Parathyroid adenoma (tissue), 2 donors: ENCODE measurements around the gene RBM15B.
"Not testable (repeated sequence)": the region's sequence is repeated elsewhere in the genome, so short reads cannot be mapped to it uniquely, and the experiment has no call there.

Source experiments
- H2AFZ ChIP-seq: fragments of 300-600 bp; sonication (generic); one replicate; pipeline ENCODE4 v1.7.0; 2017; ENCODE audit warnings: antibody characterized with exemption, mild to moderate bottlenecking
- H3K27ac ChIP-seq: fragments of 300-600 bp; sonication (generic); one replicate; pipeline ENCODE4 v1.7.0; 2017
- H3K27me3 ChIP-seq: fragments of 300-600 bp; sonication (generic); one replicate; pipeline ENCODE4 v1.7.0; 2017; ENCODE audit warnings: low read length; ENCODE audit not compliant: control insufficient read depth, insufficient read depth
- H3K36me3 ChIP-seq: fragments of 300-600 bp; sonication (generic); one replicate; pipeline ENCODE4 v1.7.0; 2017; ENCODE audit warnings: low read length; ENCODE audit not compliant: control insufficient read depth, insufficient read depth
- H3K4me1 ChIP-seq: fragments of 300-600 bp; sonication (generic); one replicate; pipeline ENCODE4 v1.7.0; 2017; ENCODE audit warnings: control low read depth
- H3K4me2 ChIP-seq: fragments of 300-600 bp; sonication (generic); one replicate; pipeline ENCODE4 v1.7.0; 2017; ENCODE audit warnings: low read length
- H3K4me3 ChIP-seq: fragments of 300-600 bp; sonication (generic); one replicate; pipeline ENCODE4 v1.7.0; 2017; ENCODE audit warnings: low read depth, low read length
- H3K79me2 ChIP-seq: fragments of 300-600 bp; sonication (generic); one replicate; pipeline ENCODE4 v1.7.0; 2017; ENCODE audit warnings: control low read depth
- H3K9ac ChIP-seq: fragments of 300-600 bp; sonication (generic); one replicate; pipeline ENCODE4 v1.7.0; 2017; ENCODE audit warnings: mild to moderate bottlenecking
- H3K9me3 ChIP-seq: fragments of 300-600 bp; sonication (generic); one replicate; pipeline ENCODE4 v1.7.0; 2017; ENCODE audit warnings: low read length; ENCODE audit not compliant: control insufficient read depth
- CTCF ChIP-seq: fragments of 300-600 bp; sonication (generic); IDR thresholded peaks from one replicate; pipeline ENCODE4 v1.7.0; 2017; ENCODE audit warnings: antibody characterized with exemption, mild to moderate bottlenecking
- donor health status: primary hyperparathyroidism.

RBM15B gene

GRCh38 chr3:51357856-51358255, 33.2 kb upstream of the RBM15B start:
- Histone ChIP-seq H3K9me3 (no peaks in the 10 kb centered on the region), H3K4me2 (no peak overlapping the region), H3K27me3 (no peaks in the 10 kb centered on the region), H3K79me2 (no peaks in the 10 kb centered on the region), H2AFZ (no peak overlapping the region), H3K4me3 (no peak overlapping the region), H3K36me3 (no peaks in the 10 kb centered on the region), H3K27ac (no peak overlapping the region), H3K9ac (no peak overlapping the region), H3K4me1 (peaks cover 7% of the 10 kb centered on the region)
- no peak for TF ChIP-seq CTCF

GRCh38 chr3:51358981-51359380, 32.1 kb upstream of the RBM15B start:
- H3K27ac ChIP-seq: no peak overlapping the region
- H3K27me3 ChIP-seq: no peaks in the 10 kb centered on the region
- TF ChIP-seq CTCF: no peak
- H3K36me3 ChIP-seq: no peaks in the 10 kb centered on the region
- H3K9me3 ChIP-seq: no peaks in the 10 kb centered on the region
- H3K4me3 ChIP-seq: no peak overlapping the region
- no peaks in the 10 kb centered on the region for H3K4me1 ChIP-seq
- no peak overlapping the region for H3K4me2 ChIP-seq
- H2AFZ ChIP-seq: no peak overlapping the region
- no peaks in the 10 kb centered on the region for H3K79me2 ChIP-seq
- no peak overlapping the region for H3K9ac ChIP-seq

DNA sequence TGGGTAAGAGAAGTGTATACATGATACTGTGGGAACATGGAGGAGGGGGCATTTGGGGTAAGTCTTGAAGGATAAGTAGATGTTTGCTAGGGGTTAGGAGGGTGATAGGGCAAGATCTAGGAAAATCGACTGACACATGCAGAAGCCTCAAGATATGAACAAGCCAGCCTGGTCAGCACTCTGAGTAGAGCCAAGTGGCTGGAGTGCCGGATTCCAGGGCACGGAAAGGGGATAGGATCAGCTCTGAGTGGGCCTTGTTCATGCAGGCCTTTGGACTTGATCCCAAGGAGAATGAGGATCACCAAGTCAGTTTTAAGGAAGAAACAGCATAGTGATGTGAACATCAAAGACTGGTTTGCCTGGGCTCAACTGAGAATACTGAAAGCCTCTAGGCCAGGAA, 30.3 kb upstream of the RBM15B start:
- Histone ChIP-seq H3K4me2 (no peak overlapping the region), H3K4me1 (no peaks in the 10 kb centered on the region), H3K9ac (no peak overlapping the region), H3K36me3 (no peaks in the 10 kb centered on the region), H3K4me3 (no peak overlapping the region), H2AFZ (no peak overlapping the region), H3K27me3 (no peaks in the 10 kb centered on the region), H3K9me3 (no peaks in the 10 kb centered on the region), H3K27ac (no peak overlapping the region), H3K79me2 (no peaks in the 10 kb centered on the region)
- TF ChIP-seq CTCF: no peak

- no peaks in the 10 kb centered on the region for H3K79me2 ChIP-seq
- no peak overlapping the region for H3K9ac ChIP-seq
- H3K9me3 ChIP-seq: no peaks in the 10 kb centered on the region
- no peaks in the 10 kb centered on the region for H3K27me3 ChIP-seq
- no peak overlapping the region for H3K4me2 ChIP-seq
- no peak for TF ChIP-seq CTCF
- H3K4me1 ChIP-seq: no peaks in the 10 kb centered on the region
- H3K4me3 ChIP-seq: no peak overlapping the region
- H3K36me3 ChIP-seq: no peaks in the 10 kb centered on the region
- H2AFZ ChIP-seq: no peak overlapping the region
- no peak overlapping the region for H3K27ac ChIP-seq
Measured at GRCh38 chr3:51361746-51362145, 29.3 kb upstream of the RBM15B start.

GRCh38 chr3:51362476-51362875, 28.6 kb upstream of the RBM15B start:
- Histone ChIP-seq H3K4me2 (no peak overlapping the region), H3K27me3 (no peaks in the 10 kb centered on the region), H3K79me2 (no peaks in the 10 kb centered on the region), H2AFZ (no peak overlapping the region), H3K36me3 (no peaks in the 10 kb centered on the region), H3K9me3 (no peaks in the 10 kb centered on the region), H3K9ac (no peak overlapping the region), H3K4me3 (no peak overlapping the region), H3K27ac (no peak overlapping the region), H3K4me1 (no peaks in the 10 kb centered on the region)
- no peak for TF ChIP-seq CTCF

GRCh38 chr3:51368276-51368675, 22.8 kb upstream of the RBM15B start:
- H3K4me3 ChIP-seq, H3K27ac ChIP-seq, H3K4me1 ChIP-seq: not testable (repeated sequence)

More at GRCh38 chr3:51368276-51368675, 22.8 kb upstream of the RBM15B start:
- H3K36me3 ChIP-seq, H3K27me3 ChIP-seq, H3K9ac ChIP-seq, H3K4me2 ChIP-seq, H2AFZ ChIP-seq, H3K79me2 ChIP-seq, H3K9me3 ChIP-seq: not testable (repeated sequence)
